Subcutaneous adipose tissue (tissue), 4 donors: Measurements from ENCODE around the gene BPIFB4. TPM values are rescaled to one million over a fixed set of nuclear protein-coding genes. Genes with fewer than 3 reads are reported as not detected.

Experiments used
- total RNA-seq, 4 donors: library from RNA; depleted of rRNA; stranded (reverse); fragments of >200 nt; gene quantifications; one replicate each; pipeline ENCODE4 v1.1.0, GENCODE V29; 2016
- TF ChIP-seq, protein P1 (sequence below): fragments of 450-650 bp; IDR thresholded peaks from one replicate; pipeline ENCODE4 v1.5.1; 2016; ENCODE audit warnings: low read depth, mild to moderate bottlenecking, control low read depth, antibody characterized with exemption, moderate library complexity

Gene BPIFB4
- not detected for total RNA-seq

DNA sequence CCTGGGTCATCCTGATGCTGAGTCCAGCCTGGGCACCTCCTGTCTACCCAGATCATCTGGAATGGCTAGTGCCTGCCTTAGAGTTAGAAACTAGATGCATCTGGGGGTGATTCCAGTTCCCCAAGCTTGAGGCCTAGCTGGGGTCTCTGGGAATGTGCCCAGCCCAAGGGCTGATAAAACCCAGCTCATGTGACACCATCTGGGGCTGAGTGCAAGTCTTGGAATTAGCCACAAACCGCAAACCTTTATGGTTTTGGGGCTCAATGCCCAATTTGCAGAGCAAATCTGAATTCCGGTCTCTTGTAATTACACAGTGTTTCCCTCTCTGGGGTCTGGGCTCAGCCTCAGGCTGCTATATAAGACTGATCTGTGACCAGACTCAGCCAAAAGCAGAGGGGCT lies at the start of gene BPIFB4:
Gene BPIFB4 (plus strand): TSS at position 385 of the 400 bp plus-strand sequence. CDS start 1,884 bp downstream, outside the sequence.
- TF ChIP-seq, protein P1, sequence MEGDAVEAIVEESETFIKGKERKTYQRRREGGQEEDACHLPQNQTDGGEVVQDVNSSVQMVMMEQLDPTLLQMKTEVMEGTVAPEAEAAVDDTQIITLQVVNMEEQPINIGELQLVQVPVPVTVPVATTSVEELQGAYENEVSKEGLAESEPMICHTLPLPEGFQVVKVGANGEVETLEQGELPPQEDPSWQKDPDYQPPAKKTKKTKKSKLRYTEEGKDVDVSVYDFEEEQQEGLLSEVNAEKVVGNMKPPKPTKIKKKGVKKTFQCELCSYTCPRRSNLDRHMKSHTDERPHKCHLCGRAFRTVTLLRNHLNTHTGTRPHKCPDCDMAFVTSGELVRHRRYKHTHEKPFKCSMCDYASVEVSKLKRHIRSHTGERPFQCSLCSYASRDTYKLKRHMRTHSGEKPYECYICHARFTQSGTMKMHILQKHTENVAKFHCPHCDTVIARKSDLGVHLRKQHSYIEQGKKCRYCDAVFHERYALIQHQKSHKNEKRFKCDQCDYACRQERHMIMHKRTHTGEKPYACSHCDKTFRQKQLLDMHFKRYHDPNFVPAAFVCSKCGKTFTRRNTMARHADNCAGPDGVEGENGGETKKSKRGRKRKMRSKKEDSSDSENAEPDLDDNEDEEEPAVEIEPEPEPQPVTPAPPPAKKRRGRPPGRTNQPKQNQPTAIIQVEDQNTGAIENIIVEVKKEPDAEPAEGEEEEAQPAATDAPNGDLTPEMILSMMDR, result no peak

- TF ChIP-seq, protein P1, result no peak
Observed at GRCh38 chr20:33030076-33030475, 49.4 kb upstream of the BPIFB4 start.

DNA sequence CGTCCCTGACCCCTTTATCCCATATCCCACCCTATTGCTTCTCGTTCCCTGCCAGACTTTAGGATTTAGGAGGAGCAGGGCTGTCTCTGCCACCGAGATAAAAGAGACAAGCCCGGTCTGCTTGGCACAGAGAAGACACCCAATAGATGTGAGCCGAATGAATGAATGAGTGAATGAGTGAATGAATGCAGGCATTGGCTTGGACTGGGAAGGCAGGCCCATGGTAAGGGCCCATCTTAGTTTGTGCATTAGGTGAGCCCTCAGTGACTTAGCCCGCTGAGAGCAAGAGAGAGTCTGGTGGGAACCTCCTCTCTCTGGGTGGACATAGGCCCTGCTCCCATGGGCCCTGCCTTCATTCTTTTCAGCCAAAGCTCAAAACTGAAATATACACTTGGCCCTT lies 48.9 kb upstream of the BPIFB4 start:
- TF ChIP-seq, protein P1, result no peak

DNA sequence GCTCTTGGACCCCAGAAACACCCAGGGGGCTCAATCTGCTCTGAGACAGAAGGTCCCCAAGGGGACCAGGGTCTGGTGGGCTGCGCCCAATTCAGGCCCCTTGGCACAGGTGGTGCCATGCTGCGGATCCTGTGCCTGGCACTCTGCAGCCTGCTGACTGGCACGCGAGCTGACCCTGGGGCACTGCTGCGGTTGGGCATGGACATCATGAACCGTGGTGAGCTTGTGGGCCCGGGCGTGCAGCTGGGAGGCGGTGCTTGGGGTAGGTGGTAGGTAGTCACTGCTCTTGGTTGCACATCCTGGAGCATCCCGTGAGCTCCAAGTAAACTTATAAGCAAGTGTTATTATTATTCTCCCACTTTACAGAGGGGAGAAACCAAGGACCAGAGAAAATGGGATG lies 47.9 kb upstream of the BPIFB4 start, which contains the start of gene BPIFB6:
Gene BPIFB6 (plus strand): TSS at position 118 of the 400 bp plus-strand sequence. CDS start 0 bp downstream, at position 118.
- TF ChIP-seq, protein P1, result no peak

DNA sequence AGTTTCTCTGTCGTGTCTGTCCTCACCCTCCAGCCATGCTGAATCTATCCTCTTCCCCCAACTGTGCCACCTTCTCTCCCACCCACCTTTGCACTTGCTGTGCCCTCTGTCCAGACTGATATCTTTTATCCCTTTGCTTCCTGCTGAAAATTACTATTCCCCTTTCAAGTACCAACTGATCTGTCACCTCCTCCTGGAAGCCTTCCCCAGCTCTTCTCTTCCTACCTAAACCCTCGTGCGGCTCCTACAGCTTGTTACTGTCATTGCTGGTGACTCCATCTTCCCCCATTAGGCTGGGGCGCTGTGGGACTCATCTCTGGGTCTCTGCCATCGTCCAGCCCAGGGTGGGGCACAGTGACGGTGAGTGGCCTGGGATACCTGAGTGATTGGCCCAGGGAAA lies 46.9 kb upstream of the BPIFB4 start:
- TF ChIP-seq, protein P1, result no peak

DNA sequence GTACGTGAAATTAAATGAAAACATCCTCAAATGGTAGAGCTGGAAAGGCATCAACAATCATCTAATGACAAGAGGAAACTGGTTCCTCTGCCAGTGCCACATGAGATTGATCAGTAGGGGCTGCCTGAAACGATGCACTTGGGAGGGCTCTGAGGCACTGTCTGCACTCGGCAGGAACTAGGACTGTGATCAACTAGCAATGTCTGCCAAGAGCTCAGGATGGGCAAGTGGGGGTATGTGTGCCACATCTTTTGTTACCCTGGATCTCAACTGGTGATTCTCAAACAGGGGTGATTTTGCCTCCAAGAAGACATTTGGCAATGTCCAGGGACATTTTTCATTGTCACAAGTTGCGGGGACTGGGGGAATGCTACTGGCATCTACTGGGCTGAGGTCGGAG lies 46.1 kb upstream of the BPIFB4 start:
- TF ChIP-seq, protein P1, result no peak

- TF ChIP-seq, protein P1, result no peak
Observed at GRCh38 chr20:33034115-33034514, 45.3 kb upstream of the BPIFB4 start.
